ENCODE results near the gene ASCC3. TPM values are rescaled to one million over a fixed set of nuclear protein-coding genes. Genes with fewer than 3 reads are reported as not detected.

The ASCC3 gene
- total RNA-seq, 1 donor from 2014 or later, result 12.7 TPM

DNA sequence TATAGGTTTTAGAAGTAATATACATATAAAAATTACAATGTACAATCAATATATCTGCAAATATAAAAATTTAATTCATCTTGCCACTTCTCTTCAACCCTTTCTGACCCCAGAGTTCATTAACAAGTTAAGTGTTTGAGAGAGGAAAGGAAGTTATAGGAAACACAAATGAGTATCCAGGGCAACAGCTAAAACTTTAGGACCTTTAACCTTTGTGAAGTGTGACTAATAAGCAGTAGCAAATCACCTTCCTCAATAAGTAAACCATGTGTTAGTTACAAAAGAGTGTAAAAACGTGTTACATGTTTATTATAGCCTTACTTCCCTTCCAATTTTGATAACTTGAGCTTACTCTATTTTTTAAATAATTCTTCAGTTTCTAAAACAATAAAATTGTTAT, 343.0 kb downstream of the ASCC3 start:
- no peak for TF ChIP-seq CTCF (IDR thresholded peaks at IDR 0.05)
- intact Hi-C loops (cut with DNase I), result no loop called here
- Histone ChIP-seq H3K4me3 (no peak overlapping the region), H3K27ac (no peak overlapping the region), H3K4me1 (peaks cover 3 to 6% of the 10 kb centered on the region in 2 donors), H3K27me3 (no peaks in the 10 kb centered on the region), H3K36me3 (no peaks in the 10 kb centered on the region), H3K9me3 (peaks cover 0 to 6% of the 10 kb centered on the region in 2 donors)
- no peak for DNase-seq (ENCODE audit: low spot score in 2 of 2)

DNA sequence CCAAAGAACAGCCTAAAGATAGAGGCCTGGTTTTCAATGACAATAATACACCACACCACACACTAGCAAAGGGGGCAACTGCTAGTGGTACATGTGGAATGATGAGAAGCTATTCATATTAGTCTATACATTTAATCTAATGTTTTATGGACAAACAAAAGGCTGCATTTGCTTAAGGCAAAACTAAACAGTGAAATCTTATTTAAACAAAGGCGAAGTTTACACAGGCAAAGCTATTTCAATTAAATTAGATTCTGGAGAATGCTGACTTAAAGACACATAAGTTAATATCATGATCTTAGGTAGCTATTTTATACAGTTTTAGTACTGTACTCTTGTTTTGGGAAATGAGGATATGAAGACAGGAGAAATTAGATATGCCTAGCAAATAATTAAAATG, 362.5 kb downstream of the ASCC3 start:
- Histone ChIP-seq H3K9me3 (no peaks in the 10 kb centered on the region), H3K4me3 (no peak overlapping the region), H3K27me3 (no peaks in the 10 kb centered on the region), H3K27ac (no peak overlapping the region), H3K4me1 (no peaks in the 10 kb centered on the region), H3K36me3 (peaks cover 0 to 16% of the 10 kb centered on the region in 2 donors)
- intact Hi-C loops (cut with DNase I), result no loop called here
- no peak for TF ChIP-seq CTCF (IDR thresholded peaks at IDR 0.05)
- no peak for DNase-seq (ENCODE audit: low spot score in 2 of 2)

- Histone ChIP-seq H3K4me3 (no peak overlapping the region), H3K9me3 (no peaks in the 10 kb centered on the region), H3K27ac (no peak overlapping the region), H3K27me3 (no peaks in the 10 kb centered on the region), H3K36me3 (peaks cover under 1 to 23% of the 10 kb centered on the region in 2 donors), H3K4me1 (no peaks in the 10 kb centered on the region)
- no peak for DNase-seq (ENCODE audit: low spot score in 2 of 2)
- TF ChIP-seq CTCF (IDR thresholded peaks at IDR 0.05), result no peak
- intact Hi-C loops (cut with DNase I), result no loop called here
Measured at GRCh38 chr6:100517633-100518032, 363.5 kb downstream of the ASCC3 start.

- intact Hi-C loops (cut with DNase I), result no loop called here
- H3K4me3 ChIP-seq, result no peak overlapping the region
- no peak overlapping the region for H3K27ac ChIP-seq
- no peaks in the 10 kb centered on the region for H3K9me3 ChIP-seq
- DNase-seq (ENCODE audit: low spot score in 2 of 2), result no peak
- no peak for TF ChIP-seq CTCF (IDR thresholded peaks at IDR 0.05)
- H3K36me3 ChIP-seq, result peaks cover 5 to 28% of the 10 kb centered on the region in 2 donors
- H3K27me3 ChIP-seq, result no peaks in the 10 kb centered on the region
- no peaks in the 10 kb centered on the region for H3K4me1 ChIP-seq
Measured at GRCh38 chr6:100517106-100517505, 364.0 kb downstream of the ASCC3 start.

- intact Hi-C loops (cut with DNase I), result no loop called here
- Histone ChIP-seq H3K27me3 (no peaks in the 10 kb centered on the region), H3K4me3 (no peak overlapping the region), H3K9me3 (no peaks in the 10 kb centered on the region), H3K36me3 (peaks cover 19 to 44% of the 10 kb centered on the region in 2 donors), H3K4me1 (no peaks in the 10 kb centered on the region), H3K27ac (no peak overlapping the region)
- TF ChIP-seq CTCF (IDR thresholded peaks at IDR 0.05), result no peak
- no peak for DNase-seq (ENCODE audit: low spot score in 2 of 2)
Measured at GRCh38 chr6:100514660-100515059, 366.5 kb downstream of the ASCC3 start.

- H3K27me3 ChIP-seq, result no peaks in the 10 kb centered on the region
- no peaks in the 10 kb centered on the region for H3K9me3 ChIP-seq
- no peak for DNase-seq (ENCODE audit: low spot score in 2 of 2)
- H3K4me1 ChIP-seq, result no peaks in the 10 kb centered on the region
- H3K27ac ChIP-seq, result no peak overlapping the region
- H3K4me3 ChIP-seq, result no peak overlapping the region
- intact Hi-C loops (cut with DNase I), result no loop called here
- TF ChIP-seq CTCF (IDR thresholded peaks at IDR 0.05), result no peak
- H3K36me3 ChIP-seq, result peaks cover 24 to 51% of the 10 kb centered on the region in 2 donors
Measured at GRCh38 chr6:100512203-100512862, 368.8 kb downstream of the ASCC3 start.

Data from ascending aorta (tissue), 2 donors.